WTC11 (cell line): ENCODE results near the gene SMURF1. TPM values are rescaled to one million over a fixed set of nuclear protein-coding genes. Genes with fewer than 3 reads are reported as not detected.

ENCODE experiments used
- ATAC-seq: fragments of 200-7000 bp; cut with Tn5 transposase; 2 replicates; pipeline ENCODE4 v1.10.0; 2021; ENCODE audit warnings: mild to moderate bottlenecking, moderate library complexity
- CTCF ChIA-PET: fragments of 300-600 bp; sonication (Branson Sonifier 250); formaldehyde crosslinking; loops from one replicate; lab custom pipeline; 2021; ENCODE audit warnings: antibody characterized with exemption; lab: Charles Lee
- POLR2A ChIA-PET: fragments of 350-600 bp; sonication (Branson Sonifier 250); formaldehyde crosslinking; loops from one replicate; lab custom pipeline; 2021; ENCODE audit warnings: antibody characterized with exemption; lab: Charles Lee
- DNase-seq: peaks from one replicate; pipeline ENCODE4 v3.0.0; 2021; ENCODE audit warnings: low spot score
- H3K27ac Mint-ChIP-seq: 2 replicates; pipeline ENCODE4 v1.8.0; 2021; ENCODE audit warnings: mixed read lengths
- H3K27me3 Mint-ChIP-seq: 2 replicates; pipeline ENCODE4 v1.8.0; 2021; ENCODE audit warnings: low read depth, mild to moderate bottlenecking, moderate library complexity, mixed read lengths
- H3K36me3 Mint-ChIP-seq: 2 replicates; pipeline ENCODE4 v1.8.0; 2021; ENCODE audit warnings: mixed read lengths
- H3K4me1 Mint-ChIP-seq: 2 replicates; pipeline ENCODE4 v1.8.0; 2022; ENCODE audit warnings: mixed read lengths
- H3K4me3 Mint-ChIP-seq: 2 replicates; pipeline ENCODE4 v1.8.0; 2021; ENCODE audit warnings: mild to moderate bottlenecking, moderate library complexity, mixed read lengths
- H3K9me3 Mint-ChIP-seq: 2 replicates; pipeline ENCODE4 v1.8.0; 2021; ENCODE audit warnings: mixed read lengths
- AR ChIP-seq: fragments of 250-450 bp; sonication (Bioruptor Pico); IDR thresholded peaks from 2 replicates; pipeline ENCODE4 v1.9.0; 2021; ENCODE audit warnings: mild to moderate bottlenecking
- CTCF ChIP-seq: fragments of 200-600 bp; IDR thresholded peaks from 2 replicates; pipeline ENCODE4 v1.8.0; 2022; ENCODE audit warnings: antibody characterized with exemption
- HMGXB4 ChIP-seq: sonication (generic); formaldehyde crosslinking; IDR thresholded peaks from 2 replicates; pipeline ENCODE4 v1.8.1; 2023; ENCODE audit warnings: mild to moderate bottlenecking, moderate library complexity, missing genetic modification reagents
- MLX ChIP-seq: sonication (generic); formaldehyde crosslinking; IDR thresholded peaks from 2 replicates; pipeline ENCODE4 v1.8.1; 2023; ENCODE audit warnings: mild to moderate bottlenecking, missing genetic modification reagents, moderate library complexity
- NFE2L1 ChIP-seq: sonication (generic); formaldehyde crosslinking; IDR thresholded peaks from 2 replicates; pipeline ENCODE4 v1.8.1; 2023; ENCODE audit warnings: missing genetic modification reagents
- OVOL2 ChIP-seq: fragments of 250-450 bp; sonication (Bioruptor Pico); IDR thresholded peaks from 2 replicates; pipeline ENCODE4 v1.9.0; 2021; ENCODE audit warnings: mild to moderate bottlenecking, borderline replicate concordance
- PRDM15 ChIP-seq: sonication (generic); formaldehyde crosslinking; IDR thresholded peaks from 2 replicates; pipeline ENCODE4 v1.8.0; 2022; ENCODE audit warnings: missing genetic modification reagents
- RELA ChIP-seq: sonication (generic); formaldehyde crosslinking; IDR thresholded peaks from 2 replicates; pipeline ENCODE4 v1.8.1; 2022; ENCODE audit warnings: missing genetic modification reagents, mild to moderate bottlenecking, borderline replicate concordance
- RORB ChIP-seq: fragments of 250-450 bp; sonication (Bioruptor Pico); IDR thresholded peaks from 2 replicates; pipeline ENCODE4 v1.9.0; 2021; ENCODE audit warnings: mild to moderate bottlenecking
- TEAD4 ChIP-seq: sonication (generic); formaldehyde crosslinking; IDR thresholded peaks from 2 replicates; pipeline ENCODE4 v1.8.0; 2022; ENCODE audit warnings: mild to moderate bottlenecking, missing genetic modification reagents
- USF1 ChIP-seq: sonication (generic); formaldehyde crosslinking; IDR thresholded peaks from 2 replicates; pipeline ENCODE4 v1.8.0; 2022; ENCODE audit warnings: mild to moderate bottlenecking, missing genetic modification reagents
- USF2 ChIP-seq: sonication (generic); formaldehyde crosslinking; IDR thresholded peaks from 2 replicates; pipeline ENCODE4 v1.8.1; 2023; ENCODE audit warnings: mild to moderate bottlenecking, missing genetic modification reagents, moderate library complexity
- ZNF121 ChIP-seq: sonication (generic); formaldehyde crosslinking; IDR thresholded peaks from 2 replicates; pipeline ENCODE4 v1.8.0; 2023; ENCODE audit warnings: missing genetic modification reagents
- ZNF423 ChIP-seq: fragments of 250-450 bp; sonication (Bioruptor Pico); IDR thresholded peaks from 2 replicates; pipeline ENCODE4 v2.1.2; 2022; ENCODE audit warnings: mild to moderate bottlenecking, moderate library complexity
- ZNF532 ChIP-seq: fragments of 250-450 bp; sonication (Bioruptor Pico); IDR thresholded peaks from 2 replicates; pipeline ENCODE4 v1.9.0; 2021; ENCODE audit warnings: mild to moderate bottlenecking, borderline replicate concordance
- total RNA-seq: library from RNA; stranded (reverse); gene quantifications from 3 replicates; pipeline ENCODE4 v1.2.3, GENCODE V29; 2021

The SMURF1 gene
- total RNA-seq, 1 experiment from 2014 or later, result 23.2 TPM

- CTCF ChIA-PET, result interaction anchor here (2.0 kb wide), 1 partner anchor 8 kb away, joined by 14 read pairs; no protein-coding TSS in a partner anchor
- H3K4me1 Mint-ChIP-seq, result no peaks in the 10 kb centered on the region
- H3K27me3 Mint-ChIP-seq, result no peaks in the 10 kb centered on the region
- peak; percentile 26; the same call in 1 of the 2 replicates for ATAC-seq
- no peak for DNase-seq
- H3K9me3 Mint-ChIP-seq, result no peaks in the 10 kb centered on the region
- POLR2A ChIA-PET, result no interaction called here
- H3K36me3 Mint-ChIP-seq, result peaks cover 50% of the 10 kb centered on the region
- TF ChIP-seq ZNF532 (CRISPR knock-in tag), result no peak
- TF ChIP-seq PRDM15 (CRISPR knock-in tag), result peak; percentile 28; the same call in 1 of the 2 replicates
- H3K4me3 Mint-ChIP-seq, result no peak overlapping the region
- H3K27ac Mint-ChIP-seq, result peak overlapping the region; percentile 87
These were observed 115.5 kb downstream of the SMURF1 start for GRCh38 chr7:99028261-99028973.

GRCh38 chr7:99027841-99028240, 116.1 kb downstream of the SMURF1 start:
- ATAC-seq (peak; percentile 18; the same call in 1 of the 2 replicates), DNase-seq (no peak)
- CTCF ChIA-PET, result interaction anchor here (2.0 kb wide), 1 partner anchor 9 kb away, joined by 14 read pairs; no protein-coding TSS in a partner anchor
- H3K4me3 Mint-ChIP-seq, result no peak overlapping the region
- no peaks in the 10 kb centered on the region for H3K9me3 Mint-ChIP-seq
- POLR2A ChIA-PET, result no interaction called here
- no peaks in the 10 kb centered on the region for H3K27me3 Mint-ChIP-seq
- no peaks in the 10 kb centered on the region for H3K4me1 Mint-ChIP-seq
- H3K27ac Mint-ChIP-seq, result peak overlapping the region; percentile 87
- peaks cover 46% of the 10 kb centered on the region for H3K36me3 Mint-ChIP-seq
- TF ChIP-seq RELA (no peak), USF1 (CRISPR knock-in tag) (no peak), MLX (CRISPR knock-in tag) (no peak), AR (no peak), OVOL2 (no peak), CTCF (no peak), RORB (no peak), TEAD4 (CRISPR knock-in tag) (no peak), USF2 (no peak), ZNF121 (CRISPR knock-in tag) (no peak), HMGXB4 (CRISPR knock-in tag) (no peak), NFE2L1 (no peak), ZNF423 (CRISPR knock-in tag) (no peak)
